Suprapubic skin (tissue), 4 donors: ENCODE measurements around the gene PAK5.

Experiments used
- CTCF ChIP-seq, 2 donors: fragments of 200-600 bp in 1 of 2; fragments of 450-650 bp in 1 of 2; sonication (generic) in 1 of 2; IDR thresholded peaks; one replicate each; pipeline ENCODE4 v1.5.1; 2016 to 2019; ENCODE audit warnings: antibody characterized with exemption in 2 of 2, mild to moderate bottlenecking in 1 of 2, moderate library complexity in 1 of 2
- POLR2A ChIP-seq, 2 donors: fragments of 450-650 bp; IDR thresholded peaks; one replicate each; pipeline ENCODE4 v1.6.1; 2017; ENCODE audit warnings: antibody characterized with exemption in 2 of 2, mild to moderate bottlenecking in 2 of 2, moderate library complexity in 2 of 2
- POLR2AphosphoS5 ChIP-seq, 3 donors: sonication (generic); formaldehyde crosslinking; IDR thresholded peaks; one replicate each; pipeline ENCODE4 v1.6.1; 2017; ENCODE audit warnings: antibody characterized with exemption in 3 of 3

GRCh38 chr20:9627219-9627618 lies 211.7 kb downstream of the PAK5 start:
- TF ChIP-seq CTCF (IDR thresholded peaks at IDR 0.05) (no peak), POLR2A (IDR thresholded peaks at IDR 0.05) (no peak), POLR2AphosphoS5 (IDR thresholded peaks at IDR 0.05) (no peak)
